HCT116 (cell line): ENCODE results near the gene DNAJC1. TPM values are rescaled to one million over a fixed set of nuclear protein-coding genes. Genes with fewer than 3 reads are reported as not detected.

Experiments
- ATAC-seq: fragments of 200-7000 bp; cut with Tn5 transposase; 2 replicates; pipeline ENCODE4 v1.9.1; 2020; ENCODE audit warnings: mild to moderate bottlenecking, moderate library complexity
- BruUV-seq: library from RNA; stranded (reverse); fragments of 400-500 nt; replicated peaks from 2 replicates; lab custom pipeline; 2021; lab: Mats Ljungman, UMichigan
- CTCF ChIA-PET: fragments of 300-600 bp; sonication (Branson Sonifier 250); formaldehyde crosslinking; loops from one replicate; lab custom pipeline; 2021; ENCODE audit warnings: antibody characterized with exemption; lab: Charles Lee
- POLR2A ChIA-PET: fragments of 300-600, 350-600 bp; sonication (Branson Sonifier 250); formaldehyde crosslinking; loops from one replicate; lab custom pipeline; 2021; ENCODE audit warnings: antibody characterized with exemption; lab: Charles Lee
- RAD21 ChIA-PET, 2 experiments: fragments of 300-600 bp; sonication (Branson Sonifier 250); formaldehyde crosslinking; loops; one replicate each; lab custom pipeline; 2023; ENCODE audit warnings: low total read pairs in 2 of 2; ENCODE audit not compliant: uncharacterized antibody in 2 of 2, unreplicated experiment in 2 of 2, low non-redundant PET in 1 of 2; lab: Charles Lee
- DNase-seq: peaks from one replicate; pipeline ENCODE4 v3.0.0-alpha.2; 2010; ENCODE audit warnings: low read depth, low spot score
- H2AFZ ChIP-seq: fragments of 200-600 bp; shearing (Covaris generic), sonication (generic); 2 replicates; pipeline ENCODE4 v1.6.1; 2017; ENCODE audit warnings: low read depth, mixed run types, mixed read lengths, antibody characterized with exemption, low read length; ENCODE audit not compliant: poor library complexity, severe bottlenecking
- H3K27ac ChIP-seq: 2 replicates; pipeline ENCODE4 v1.5.1; 2012; ENCODE audit warnings: low read depth, low read length
- H3K27me3 ChIP-seq: fragments of 200-600 bp; sonication (generic); 2 replicates; pipeline ENCODE4 v1.6.1; 2016; ENCODE audit warnings: mixed run types, low read length, mixed read lengths; ENCODE audit not compliant: insufficient read depth
- H3K36me3 ChIP-seq, 2 experiments: fragments of 200-500 bp in 1 of 2; fragments of 200-600 bp in 1 of 2; sonication (Bioruptor generic) in 1 of 2; sonication (generic) in 1 of 2; 2 replicates each; pipeline versions ENCODE4 v1.5.1 to v1.6.1; 2014 to 2016; ENCODE audit warnings: low read length in 2 of 2, inconsistent platforms in 1 of 2, mixed read lengths in 1 of 2, mixed run types in 1 of 2; ENCODE audit not compliant: insufficient read depth in 2 of 2, control insufficient read depth in 1 of 2
- H3K4me1 ChIP-seq, 2 experiments: fragments of 200-600 bp in 1 of 2; sonication (generic) in 1 of 2; 2 replicates each; pipeline versions ENCODE4 v1.5.1 to v1.6.1; 2012 to 2017; ENCODE audit warnings: low read length in 2 of 2, inconsistent platforms in 1 of 2, mild to moderate bottlenecking in 1 of 2, mixed read lengths in 1 of 2, mixed run types in 1 of 2, moderate library complexity in 1 of 2; ENCODE audit not compliant: insufficient read depth in 2 of 2, control insufficient read depth in 1 of 2
- H3K4me2 ChIP-seq: fragments of 200-600 bp; sonication (generic); 2 replicates; pipeline ENCODE4 v1.6.1; 2017; ENCODE audit warnings: mixed run types, low read length, mixed read lengths
- H3K4me3 ChIP-seq, 2 experiments: fragments of 200-600 bp in 1 of 2; sonication (generic) in 1 of 2; replicated peaks in 1 of 2; 2 replicates each; pipeline ENCODE4 v1.5.1; 2011 to 2016; ENCODE audit warnings: low read length in 2 of 2, control low read depth in 1 of 2, low read depth in 1 of 2, mild to moderate bottlenecking in 1 of 2, mixed read lengths in 1 of 2, mixed run types in 1 of 2
- H3K79me2 ChIP-seq: fragments of 200-600 bp; sonication (generic); 2 replicates; pipeline ENCODE4 v1.6.1; 2017; ENCODE audit warnings: mild to moderate bottlenecking, mixed run types, low read length, moderate library complexity, mixed read lengths; ENCODE audit not compliant: insufficient read depth
- H3K9ac ChIP-seq: fragments of 200-600 bp; sonication (generic); 2 replicates; pipeline ENCODE4 v1.6.1; 2016; ENCODE audit warnings: low read length, mixed read lengths
- H3K9me2 ChIP-seq: fragments of 200-600 bp; sonication (generic), shearing (Covaris generic); 2 replicates; pipeline ENCODE4 v1.6.1; 2017; ENCODE audit warnings: mixed run types, mild to moderate bottlenecking, moderate library complexity; ENCODE audit not compliant: insufficient read depth
- H3K9me3 ChIP-seq, 2 experiments: fragments of 200-500 bp in 1 of 2; fragments of 200-600 bp in 1 of 2; sonication (Bioruptor generic) in 1 of 2; sonication (generic) in 1 of 2; 2 replicates each; pipeline ENCODE4 v1.6.1; 2014 to 2017; ENCODE audit warnings: low read length in 2 of 2, mixed read lengths in 2 of 2, inconsistent platforms in 1 of 2, low read depth in 1 of 2, mild to moderate bottlenecking in 1 of 2, mixed run types in 1 of 2, moderate library complexity in 1 of 2; ENCODE audit not compliant: control insufficient read depth in 1 of 2, insufficient read depth in 1 of 2
- H4K20me1 ChIP-seq: fragments of 200-600 bp; sonication (generic), shearing (Covaris generic); 2 replicates; pipeline ENCODE4 v1.6.1; 2017; ENCODE audit warnings: mixed run types, mild to moderate bottlenecking, moderate library complexity; ENCODE audit not compliant: insufficient read depth
- CTCF ChIP-seq, 3 experiments: fragments of 200-600 bp in 1 of 3; sonication (generic) in 1 of 3; IDR thresholded peaks in 2 of 3; conservative IDR thresholded peaks in 1 of 3; 2 replicates each; pipeline ENCODE4 v1.5.1; 2012 to 2017; ENCODE audit warnings: low read depth in 2 of 3, low read length in 2 of 3, antibody characterized with exemption in 1 of 3, borderline replicate concordance in 1 of 3, control low read depth in 1 of 3, mild to moderate bottlenecking in 1 of 3, mixed read lengths in 1 of 3, mixed run types in 1 of 3, moderate library complexity in 1 of 3; ENCODE audit not compliant: insufficient read depth in 1 of 3
- ELF1 ChIP-seq: IDR thresholded peaks from 2 replicates; pipeline ENCODE4 v1.6.1; 2012; ENCODE audit warnings: low read depth, borderline replicate concordance
- JUND ChIP-seq: IDR thresholded peaks from 2 replicates; pipeline ENCODE4 v1.6.1; 2012
- RAD21 ChIP-seq: IDR thresholded peaks from 2 replicates; pipeline ENCODE4 v1.6.1; 2012; ENCODE audit warnings: low read depth, mild to moderate bottlenecking
- SRF ChIP-seq: IDR thresholded peaks from 2 replicates; pipeline ENCODE4 v1.6.1; 2012; ENCODE audit warnings: low read depth
- TCF7L2 ChIP-seq: IDR thresholded peaks from 2 replicates; pipeline ENCODE4 v1.7.0; 2011; ENCODE audit warnings: borderline replicate concordance, inconsistent platforms; ENCODE audit not compliant: insufficient read depth, insufficient read length; ENCODE audit errors: extremely low read depth
- ZFX ChIP-seq: fragments of 450-650 bp; IDR thresholded peaks from 2 replicates; pipeline ENCODE4 v1.6.1; 2017
- intact Hi-C: fragments of 100-400 bp; cut with micrococcal nuclease; formaldehyde crosslinking; loops from 2 replicates; pipeline ENCODE4 v1.10.0; 2022
- total RNA-seq: library from RNA; stranded (reverse); gene quantifications from one replicate; pipeline ENCODE4 v1.2.1, GENCODE V29; 2021; ENCODE audit not compliant: unreplicated experiment
- TF ChIP-seq, protein P1 (sequence below): IDR thresholded peaks from 2 replicates; pipeline ENCODE4 v1.6.1; 2012

The DNAJC1 gene
- total RNA-seq, 1 experiment from 2014 or later = 17.9 TPM

GRCh38 chr10:22030421-22030820 is 26.9 kb upstream of the DNAJC1 start (continued):
- no peak for TF ChIP-seq CTCF (IDR thresholded peaks at IDR 0.05 in 2 of 3, conservative IDR thresholded peaks at IDR 0.05 in 1 of 3; ENCODE audit: borderline replicate concordance in 1 of 3, insufficient read depth in 1 of 3, low read depth in 2 of 3, low read length in 2 of 3)

DNA sequence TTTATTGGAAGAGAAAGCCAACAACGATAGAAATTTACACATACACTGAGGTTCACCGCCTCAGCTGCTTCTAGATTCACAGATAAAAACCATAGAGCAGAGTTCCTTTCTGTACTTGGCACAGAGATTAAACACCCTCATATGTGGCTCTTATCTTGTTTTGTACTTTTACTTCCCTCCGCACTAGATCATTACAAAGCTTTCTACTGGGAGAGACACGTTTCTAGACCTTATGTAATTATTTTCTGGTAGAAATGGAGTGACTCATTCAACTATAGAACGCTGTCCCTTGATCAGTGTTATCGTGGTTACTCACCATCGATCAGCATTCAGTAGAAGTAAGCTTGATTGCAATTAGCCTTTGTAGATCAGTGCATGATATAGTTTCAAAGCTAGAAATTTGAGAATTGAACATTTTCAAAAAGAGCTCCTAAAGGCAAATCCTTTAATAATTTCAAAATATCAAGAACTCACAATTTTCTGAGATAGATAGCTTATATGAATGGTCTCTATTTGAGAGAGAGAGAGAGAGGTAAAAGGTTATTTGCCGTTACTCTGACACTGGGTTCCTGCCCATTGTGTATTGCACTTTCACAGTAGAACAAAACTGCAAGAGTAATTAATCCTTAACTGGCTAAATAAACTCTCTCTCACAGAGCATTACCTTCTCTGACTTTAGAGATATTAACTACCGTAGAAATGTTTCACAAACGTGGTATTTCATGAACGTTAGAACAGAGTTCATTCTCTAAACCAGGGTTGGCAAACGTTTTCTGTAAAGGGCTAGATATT is 26.1 kb upstream of the DNAJC1 start:
- TF ChIP-seq SRF = no peak
- TF ChIP-seq RAD21 = no peak
- TF ChIP-seq CTCF (IDR thresholded peaks at IDR 0.05 in 2 of 3, conservative IDR thresholded peaks at IDR 0.05 in 1 of 3; ENCODE audit: borderline replicate concordance in 1 of 3, insufficient read depth in 1 of 3, low read depth in 2 of 3, low read length in 2 of 3) = no peak
- TF ChIP-seq JUND = no peak
- TF ChIP-seq ZFX = no peak
- TF ChIP-seq TCF7L2 = no peak
- TF ChIP-seq, protein P1, sequence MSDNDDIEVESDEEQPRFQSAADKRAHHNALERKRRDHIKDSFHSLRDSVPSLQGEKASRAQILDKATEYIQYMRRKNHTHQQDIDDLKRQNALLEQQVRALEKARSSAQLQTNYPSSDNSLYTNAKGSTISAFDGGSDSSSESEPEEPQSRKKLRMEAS = no peak
- no peak for TF ChIP-seq ELF1
- RAD21 ChIA-PET = no interaction called here
- no peak overlapping the region for H3K27ac ChIP-seq
- H3K27me3 ChIP-seq = no peaks in the 10 kb centered on the region
- CTCF ChIA-PET = no interaction called here
- no peaks in the 10 kb centered on the region for H3K9me2 ChIP-seq
- H4K20me1 ChIP-seq = no peaks in the 10 kb centered on the region
- BruUV-seq = no TSS peak
- intact Hi-C loops = no loop called here
- no peaks in the 10 kb centered on the region for H3K36me3 ChIP-seq
- no peaks in the 10 kb centered on the region; a peak in 1 of 4 replicates for H3K9me3 ChIP-seq
- no peak overlapping the region for H3K4me2 ChIP-seq
- no peak overlapping the region for H2AFZ ChIP-seq
- POLR2A ChIA-PET = no interaction called here
- ATAC-seq (no peak), DNase-seq (no peak)
- no peak overlapping the region for H3K4me3 ChIP-seq
- no peaks in the 10 kb centered on the region for H3K79me2 ChIP-seq
- no peak overlapping the region for H3K9ac ChIP-seq
- H3K4me1 ChIP-seq = no peaks in the 10 kb centered on the region
